HG03575 (cell line): ENCODE data around the gene TBC1D3L.
"Not testable (repeated sequence)": the region's sequence is repeated elsewhere in the genome, so short reads cannot be mapped to it uniquely, and the experiment has no call there.

Experiments used
- ATAC-seq: cut with Tn5 transposase; IDR thresholded peaks from one replicate; pipeline ENCODE4 v1.9.1; 2021; ENCODE audit not compliant: unreplicated experiment, insufficient number of reproducible peaks, low FRiP score; ENCODE audit errors: extremely low read depth

Gene TBC1D3L

GRCh38 chr17:37988960-37989359, at the start of gene TBC1D3L:
Gene TBC1D3L, minus strand, starts transcription at chr17:37989060. Its CDS starts 1,540 bp downstream, at chr17:37987520.
- ATAC-seq, result not testable (repeated sequence)

DNA sequence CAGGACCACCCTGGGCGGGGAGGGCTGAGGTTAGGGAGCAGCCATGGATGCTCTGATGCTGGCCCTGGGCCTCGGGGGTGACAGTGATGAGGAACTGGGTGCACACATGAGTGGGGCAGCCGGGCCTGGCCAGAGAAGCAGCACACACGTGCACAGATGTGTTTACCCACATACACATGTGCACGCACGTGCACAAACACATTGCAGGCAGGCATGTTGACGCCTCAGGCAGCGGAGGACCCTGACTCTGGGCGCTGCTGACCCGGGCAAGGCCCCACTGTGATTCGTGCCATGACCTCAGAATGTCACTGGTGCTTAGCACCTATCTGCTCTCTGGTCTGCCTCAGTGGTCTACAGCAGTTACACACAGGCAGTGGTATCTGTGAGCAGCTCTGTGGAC, 14.8 kb upstream of the TBC1D3L start, which contains the start of gene TBC1D3D:
Gene TBC1D3D (plus strand): TSS at position 301 of the 400 bp plus-strand sequence. CDS start 1,585 bp downstream, outside the sequence.
- ATAC-seq, result not testable (repeated sequence)
